Measurements from ENCODE around the gene TMEM263.

- TF ChIP-seq CTCF (conservative IDR thresholded peaks at IDR 0.05; ENCODE audit: low read length) (no peak), EZH2phosphoT487 (IDR thresholded peaks at IDR 0.05; ENCODE audit: borderline replicate concordance, low read depth, low read length) (no peak)
Measured at GRCh38 chr12:106974511-106974910, 18.8 kb downstream of the TMEM263 start.

All from OCI-LY7 (cell line).